Endodermal cell (in vitro differentiated cells): Measurements from ENCODE around the gene CD68. TPM values are rescaled to one million over a fixed set of nuclear protein-coding genes. Genes with fewer than 3 reads are reported as not detected.
"Not testable (repeated sequence)": the region's sequence is repeated elsewhere in the genome, so short reads cannot be mapped to it uniquely, and the experiment has no call there.

ENCODE experiments used
- DNase-seq: peaks from one replicate; pipeline ENCODE4 v3.0.0-alpha.2; 2017
- H3K27ac ChIP-seq: 2 replicates; pipeline ENCODE4 v1.5.1; 2013; ENCODE audit warnings: mild to moderate bottlenecking, low read depth, low read length, moderate library complexity
- H3K27me3 ChIP-seq: 2 replicates; pipeline ENCODE4 v1.6.1; 2013; ENCODE audit warnings: mild to moderate bottlenecking, low read length, moderate library complexity; ENCODE audit not compliant: insufficient read depth, control insufficient read depth, poor library complexity, severe bottlenecking
- H3K36me3 ChIP-seq: 2 replicates; pipeline ENCODE4 v1.7.0; 2013; ENCODE audit warnings: mild to moderate bottlenecking, low read length, moderate library complexity; ENCODE audit not compliant: control insufficient read depth, insufficient read depth
- H3K4me1 ChIP-seq: one replicate; pipeline ENCODE4 v1.7.0; 2013; ENCODE audit warnings: low read length; ENCODE audit not compliant: control insufficient read depth, insufficient read depth
- H3K4me3 ChIP-seq: 2 replicates; pipeline ENCODE4 v1.5.1; 2013; ENCODE audit warnings: mild to moderate bottlenecking, low read length, moderate library complexity
- H3K9ac ChIP-seq: 2 replicates; pipeline ENCODE4 v1.6.1; 2013; ENCODE audit warnings: mild to moderate bottlenecking, low read length, moderate library complexity; ENCODE audit not compliant: poor library complexity, severe bottlenecking; ENCODE audit errors: extremely low read depth
- H3K9me3 ChIP-seq: 2 replicates; pipeline ENCODE4 v1.6.1; 2013; ENCODE audit warnings: mild to moderate bottlenecking, low read length, moderate library complexity; ENCODE audit not compliant: control insufficient read depth
- H3K27ac Mint-ChIP-seq: 2 replicates; pipeline ENCODE4 v1.8.0; 2020; ENCODE audit warnings: mixed read lengths
- H3K27me3 Mint-ChIP-seq: 2 replicates; pipeline ENCODE4 v1.8.0; 2021; ENCODE audit warnings: mild to moderate bottlenecking, mixed read lengths; ENCODE audit not compliant: insufficient read depth
- H3K36me3 Mint-ChIP-seq: 2 replicates; pipeline ENCODE4 v1.8.0; 2020; ENCODE audit warnings: low read depth, mixed read lengths
- H3K4me1 Mint-ChIP-seq: 2 replicates; pipeline ENCODE4 v1.8.0; 2020; ENCODE audit warnings: mixed read lengths
- H3K4me3 Mint-ChIP-seq: 2 replicates; pipeline ENCODE4 v1.8.0; 2020; ENCODE audit warnings: mild to moderate bottlenecking, moderate library complexity, mixed read lengths
- H3K9me3 Mint-ChIP-seq: 2 replicates; pipeline ENCODE4 v1.8.0; 2020; ENCODE audit warnings: mild to moderate bottlenecking, mixed read lengths
- CTCF ChIP-seq: fragments of 200-600 bp; sonication (generic); conservative IDR thresholded peaks from 2 replicates; pipeline ENCODE4 v1.5.0; 2021; ENCODE audit warnings: antibody characterized with exemption, mild to moderate bottlenecking
- WGBS, 2 experiments: methylation state at CpG; one replicate each; pipeline versions ENCODE4 v1.1.5 to v1.1.7; 2013; ENCODE audit warnings: missing lambda C conversion rate in 2 of 2, mixed read lengths in 1 of 2; ENCODE audit not compliant: insufficient coverage in 1 of 2, insufficient read length in 1 of 2; 5-methylcytosine and 5-hydroxymethylcytosine counted together
- total RNA-seq, 2 donors: library from RNA; stranded (reverse); fragmentation: NEBNext Ultra II Directional in 1 of 2; extraction: Animal tissue kit (Norgen Biotek cat#: 25700) in 1 of 2; gene quantifications; 2 replicates in 1 of 2; 3 replicates in 1 of 2; pipeline ENCODE4 v1.2.1, GENCODE V29; 2021

The CD68 gene
- total RNA-seq, 2 donors from 2014 or later, result 0.44 TPM; not detected in 1

GRCh38 chr17:7593296-7593695, 13.9 kb downstream of the CD68 start:
- Histone ChIP-seq H3K4me1 (peaks cover 16% of the 10 kb centered on the region), H3K27me3 (no peaks in the 10 kb centered on the region), H3K9ac (no peak overlapping the region), H3K36me3 (peaks cover 81% of the 10 kb centered on the region), H3K4me3 (no peak overlapping the region), H3K27ac (no peak overlapping the region), H3K9me3 (no peaks in the 10 kb centered on the region)
- Mint-ChIP-seq H3K9me3 (no peaks in the 10 kb centered on the region), H3K27ac (no peak overlapping the region), H3K4me1 (peaks cover 19% of the 10 kb centered on the region), H3K4me3 (no peak overlapping the region), H3K27me3 (no peaks in the 10 kb centered on the region), H3K36me3 (peaks cover 63% of the 10 kb centered on the region)
- TF ChIP-seq CTCF, result no peak
- 91 to 92% methylated on average over 5 to 12 of the region's 12 CpGs for WGBS, 2 experiments
- peak; percentile 51 for DNase-seq

GRCh38 chr17:7597561-7597960, 18.1 kb downstream of the CD68 start:
- not testable (repeated sequence) for H3K4me1 Mint-ChIP-seq, H3K4me3 ChIP-seq, DNase-seq, H3K27ac Mint-ChIP-seq, H3K9me3 Mint-ChIP-seq, H3K27ac ChIP-seq, H3K9me3 ChIP-seq, H3K27me3 Mint-ChIP-seq, H3K9ac ChIP-seq, H3K4me3 Mint-ChIP-seq, H3K4me1 ChIP-seq, H3K27me3 ChIP-seq
- 94% methylated on average over 5 of the region's 5 CpGs; no CpG with 5 or more reads in 1 of the 2 experiments for WGBS, 2 experiments
- H3K36me3 Mint-ChIP-seq, result peaks cover 82% of the 10 kb centered on the region
- H3K36me3 ChIP-seq, result peaks cover 83% of the 10 kb centered on the region

DNA sequence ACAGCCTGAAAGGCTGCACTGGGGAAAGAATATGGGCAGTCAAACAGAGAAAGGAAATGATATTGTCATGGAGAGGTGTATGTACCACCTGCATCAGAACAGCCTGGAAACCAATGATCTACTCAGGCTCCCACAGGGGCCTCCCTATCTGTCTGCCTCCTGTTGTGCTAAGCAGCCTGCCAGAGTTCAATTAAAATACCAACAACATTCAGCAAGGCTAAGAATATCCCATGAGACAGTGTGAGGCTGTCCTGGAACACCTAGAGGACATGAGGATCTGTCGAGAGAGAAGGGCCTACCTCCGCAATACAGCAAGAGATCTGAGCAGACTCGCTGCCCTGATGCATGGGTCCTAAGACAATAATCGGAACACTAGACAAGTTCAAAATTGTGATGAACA, 26.8 kb downstream of the CD68 start:
- WGBS, 2 experiments, result 89 to 100% methylated on average over 3 to 4 of the region's 4 CpGs
- Mint-ChIP-seq H3K4me3 (no peak overlapping the region), H3K9me3 (no peaks in the 10 kb centered on the region), H3K27me3 (no peaks in the 10 kb centered on the region), H3K4me1 (peaks cover 6% of the 10 kb centered on the region), H3K36me3 (peaks cover 53% of the 10 kb centered on the region), H3K27ac (peak overlapping the region; percentile 41)
- Histone ChIP-seq H3K4me3 (no peak overlapping the region), H3K27ac (no peak overlapping the region), H3K27me3 (no peaks in the 10 kb centered on the region), H3K36me3 (peaks cover 66% of the 10 kb centered on the region), H3K9ac (no peak overlapping the region), H3K9me3 (no peaks in the 10 kb centered on the region), H3K4me1 (no peaks in the 10 kb centered on the region)
- DNase-seq, result no peak
- TF ChIP-seq CTCF, result no peak

GRCh38 chr17:7610641-7611040, 31.2 kb downstream of the CD68 start:
- H3K4me1 ChIP-seq, result no peaks in the 10 kb centered on the region
- no peak for DNase-seq
- no peak overlapping the region for H3K9ac ChIP-seq
- 92 to 100% methylated on average over 1 to 2 of the region's 2 CpGs for WGBS, 2 experiments
- no peaks in the 10 kb centered on the region for H3K9me3 ChIP-seq
- Mint-ChIP-seq H3K36me3 (peaks cover 30% of the 10 kb centered on the region), H3K4me3 (no peak overlapping the region), H3K27me3 (no peaks in the 10 kb centered on the region), H3K9me3 (no peaks in the 10 kb centered on the region), H3K4me1 (peaks cover 24% of the 10 kb centered on the region), H3K27ac (no peak overlapping the region)
- no peak overlapping the region for H3K27ac ChIP-seq
- TF ChIP-seq CTCF, result no peak
- no peaks in the 10 kb centered on the region for H3K27me3 ChIP-seq
- no peak overlapping the region for H3K4me3 ChIP-seq
- H3K36me3 ChIP-seq, result peaks cover 31% of the 10 kb centered on the region
